Measurements from ENCODE around the gene ZDHHC14.

GRCh38 chr6:157668009-157668401 is 287.0 kb downstream of the ZDHHC14 start:
- TF ChIP-seq, protein P1, sequence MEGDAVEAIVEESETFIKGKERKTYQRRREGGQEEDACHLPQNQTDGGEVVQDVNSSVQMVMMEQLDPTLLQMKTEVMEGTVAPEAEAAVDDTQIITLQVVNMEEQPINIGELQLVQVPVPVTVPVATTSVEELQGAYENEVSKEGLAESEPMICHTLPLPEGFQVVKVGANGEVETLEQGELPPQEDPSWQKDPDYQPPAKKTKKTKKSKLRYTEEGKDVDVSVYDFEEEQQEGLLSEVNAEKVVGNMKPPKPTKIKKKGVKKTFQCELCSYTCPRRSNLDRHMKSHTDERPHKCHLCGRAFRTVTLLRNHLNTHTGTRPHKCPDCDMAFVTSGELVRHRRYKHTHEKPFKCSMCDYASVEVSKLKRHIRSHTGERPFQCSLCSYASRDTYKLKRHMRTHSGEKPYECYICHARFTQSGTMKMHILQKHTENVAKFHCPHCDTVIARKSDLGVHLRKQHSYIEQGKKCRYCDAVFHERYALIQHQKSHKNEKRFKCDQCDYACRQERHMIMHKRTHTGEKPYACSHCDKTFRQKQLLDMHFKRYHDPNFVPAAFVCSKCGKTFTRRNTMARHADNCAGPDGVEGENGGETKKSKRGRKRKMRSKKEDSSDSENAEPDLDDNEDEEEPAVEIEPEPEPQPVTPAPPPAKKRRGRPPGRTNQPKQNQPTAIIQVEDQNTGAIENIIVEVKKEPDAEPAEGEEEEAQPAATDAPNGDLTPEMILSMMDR (conservative IDR thresholded peaks at IDR 0.05 in 1 of 2, IDR thresholded peaks at IDR 0.05 in 1 of 2; ENCODE audit: extremely low read depth in 1 of 2, insufficient read depth in 1 of 2, low read depth in 1 of 2, low read length in 2 of 2), result no peak
- TF ChIP-seq EZH2 (IDR thresholded peaks at IDR 0.05; ENCODE audit: borderline replicate concordance, low read length), result no peak
